A673 (cell line): ENCODE data around the gene ZNF416. TPM values are rescaled to one million over a fixed set of nuclear protein-coding genes. Genes with fewer than 3 reads are reported as not detected.

Source experiments
- BruUV-seq: library from RNA; stranded (reverse); fragments of 400-500 nt; replicated peaks from 2 replicates; lab custom pipeline; 2021; lab: Mats Ljungman, UMichigan
- CTCF ChIA-PET: fragments of 300-600 bp; sonication (Branson Sonifier 250); formaldehyde crosslinking; loops from one replicate; lab custom pipeline; 2022; ENCODE audit warnings: antibody characterized with exemption; lab: Charles Lee
- POLR2A ChIA-PET: fragments of 300-600 bp; sonication (Branson Sonifier 250); formaldehyde crosslinking; loops from one replicate; lab custom pipeline; 2022; ENCODE audit warnings: antibody characterized with exemption; ENCODE audit not compliant: low non-redundant PET; lab: Charles Lee
- DNase-seq: peaks from one replicate; pipeline ENCODE4 v3.0.0-alpha.2; 2015; ENCODE audit warnings: low spot score
- H3K27ac ChIP-seq: fragments of 200-600 bp; sonication (generic); 2 replicates; pipeline ENCODE4 v1.5.1; 2016; ENCODE audit warnings: mixed run types, low read depth, mild to moderate bottlenecking, mixed read lengths, antibody characterized with exemption, low read length; ENCODE audit not compliant: poor library complexity, severe bottlenecking
- H3K27me3 ChIP-seq: fragments of 200-600 bp; sonication (generic); replicated peaks from 2 replicates; pipeline ENCODE4 v1.6.1; 2017; ENCODE audit warnings: mixed run types, low read depth, mild to moderate bottlenecking, mixed read lengths, antibody characterized with exemption, low read length; ENCODE audit not compliant: insufficient read depth, poor library complexity
- H3K36me3 ChIP-seq: fragments of 200-600 bp; sonication (generic); 2 replicates; pipeline ENCODE4 v1.6.1; 2016; ENCODE audit warnings: mixed run types, mild to moderate bottlenecking, mixed read lengths, antibody characterized with exemption, low read length; ENCODE audit not compliant: insufficient read depth, poor library complexity, severe bottlenecking
- H3K4me1 ChIP-seq: fragments of 200-600 bp; sonication (generic); 2 replicates; pipeline ENCODE4 v1.6.1; 2017; ENCODE audit warnings: mixed run types, mild to moderate bottlenecking, mixed read lengths, antibody characterized with exemption, low read length; ENCODE audit not compliant: insufficient read depth, poor library complexity, severe bottlenecking
- H3K4me3 ChIP-seq: fragments of 200-600 bp; sonication (generic); 2 replicates; pipeline ENCODE4 v1.5.1; 2016; ENCODE audit warnings: low read depth, mixed run types, mild to moderate bottlenecking, mixed read lengths, low read length; ENCODE audit not compliant: poor library complexity, severe bottlenecking
- H3K9me3 ChIP-seq: fragments of 200-600 bp; sonication (generic); 2 replicates; pipeline ENCODE4 v1.6.1; 2016; ENCODE audit warnings: mixed run types, low read depth, mild to moderate bottlenecking, mixed read lengths, antibody characterized with exemption, low read length; ENCODE audit not compliant: poor library complexity, severe bottlenecking
- CTCF ChIP-seq: fragments of 300-800, 200-600 bp; sonication (generic); conservative IDR thresholded peaks from 2 replicates; pipeline ENCODE4 v1.5.1; 2017; ENCODE audit warnings: low read depth, mild to moderate bottlenecking, antibody characterized with exemption, low read length, moderate library complexity, mixed read lengths
- EZH2 ChIP-seq: fragments of 200-600 bp; sonication (generic); IDR thresholded peaks from 2 replicates; pipeline ENCODE4 v1.6.1; 2017; ENCODE audit warnings: borderline replicate concordance, low read depth, mild to moderate bottlenecking, mixed read lengths, antibody characterized with exemption, low read length; ENCODE audit not compliant: poor library complexity, severe bottlenecking
- intact Hi-C: fragments of 100-400 bp; cut with micrococcal nuclease; formaldehyde crosslinking; loops from one replicate; pipeline ENCODE4 v1.10.0; 2022; ENCODE audit not compliant: unreplicated experiment
- total RNA-seq: library from RNA; stranded (reverse); gene quantifications from 2 replicates; pipeline ENCODE4 v1.2.3, GENCODE V29; 2021

Gene ZNF416
- total RNA-seq, 1 experiment from 2014 or later: 6.8 TPM

GRCh38 chr19:57606931-57607330 lies 28.2 kb upstream of the ZNF416 start:
- Histone ChIP-seq H3K27me3 (no peaks in the 10 kb centered on the region), H3K4me1 (no peaks in the 10 kb centered on the region), H3K36me3 (peaks cover 26% of the 10 kb centered on the region), H3K9me3 (peaks cover 35% of the 10 kb centered on the region), H3K4me3 (no peak overlapping the region), H3K27ac (no peak overlapping the region)
- no TSS peak for BruUV-seq
- CTCF ChIA-PET: no interaction called here
- DNase-seq: no peak
- no peak for TF ChIP-seq CTCF
- no peak for TF ChIP-seq EZH2
- POLR2A ChIA-PET: no interaction called here
- intact Hi-C loops: no loop called here

GRCh38 chr19:57599761-57600383 lies 21.2 kb upstream of the ZNF416 start, which contains the start of gene ZNF530:
TSS of gene ZNF530 (plus strand) at chr19:57599885. CDS start at chr19:57604346, 4,461 bp downstream.
- Histone ChIP-seq H3K27ac (peak within 1 kb of the TSS; percentile 31), H3K27me3 (no peaks in the 10 kb centered on the region), H3K9me3 (peaks cover 17% of the 10 kb centered on the region), H3K4me3 (peak within 1 kb of the TSS; percentile 88), H3K36me3 (peaks cover 4% of the 10 kb centered on the region), H3K4me1 (no peaks in the 10 kb centered on the region)
- peak; percentile 95 for DNase-seq
- BruUV-seq: no TSS peak
- ChIA-PET CTCF (no interaction called here), POLR2A (no interaction called here)
- TF ChIP-seq CTCF (no peak), EZH2 (no peak)
- intact Hi-C loops: no loop called here

- ChIA-PET CTCF (no interaction called here), POLR2A (no interaction called here)
- Histone ChIP-seq H3K27me3 (no peaks in the 10 kb centered on the region), H3K36me3 (no peaks in the 10 kb centered on the region), H3K4me1 (no peaks in the 10 kb centered on the region), H3K27ac (no peak overlapping the region), H3K4me3 (peak overlapping the region; percentile 88), H3K9me3 (peaks cover 17% of the 10 kb centered on the region)
- no peak for DNase-seq
- TF ChIP-seq EZH2 (no peak), CTCF (no peak)
- no TSS peak for BruUV-seq
- intact Hi-C loops: no loop called here
Measured at GRCh38 chr19:57599377-57599760, 20.7 kb upstream of the ZNF416 start.
